ENCODE data around the gene HSPB2.

The HSPB2 gene

GRCh38 chr11:111937461-111937769, 24.9 kb downstream of the HSPB2 start:
- H3K9me3 ChIP-seq (ENCODE audit: low read depth, low read length): no peaks in the 10 kb centered on the region
- H3K27ac ChIP-seq: no peak overlapping the region
- H3K9ac ChIP-seq (ENCODE audit: insufficient read length): peak overlapping the region; percentile 78
- peak overlapping the region; percentile 83 for H3K4me3 ChIP-seq
- no peaks in the 10 kb centered on the region for H3K36me3 ChIP-seq (ENCODE audit: insufficient read depth, low read length)
- no peak for TF ChIP-seq FOXP2 (optimal IDR thresholded peaks at IDR 0.05; ENCODE audit: control extremely low read depth, extremely low read length, insufficient read depth)
- no peak for TF ChIP-seq EZH2 (IDR thresholded peaks at IDR 0.05)
- no peak for TF ChIP-seq POLR2AphosphoS5 (IDR thresholded peaks at IDR 0.05; ENCODE audit: borderline replicate concordance, low read depth, low read length)
- no peak for DNase-seq (ENCODE audit: low read depth, low spot score)

- H3K9me3 ChIP-seq (ENCODE audit: low read depth, low read length): no peaks in the 10 kb centered on the region
- TF ChIP-seq EZH2 (IDR thresholded peaks at IDR 0.05): no peak
- TF ChIP-seq FOXP2 (optimal IDR thresholded peaks at IDR 0.05; ENCODE audit: control extremely low read depth, extremely low read length, insufficient read depth): no peak
- no peak for TF ChIP-seq POLR2AphosphoS5 (IDR thresholded peaks at IDR 0.05; ENCODE audit: borderline replicate concordance, low read depth, low read length)
- peak overlapping the region; percentile 78 for H3K9ac ChIP-seq (ENCODE audit: insufficient read length)
- H3K36me3 ChIP-seq (ENCODE audit: insufficient read depth, low read length): 0 out of 2 replicates have a peak, but pooled peaks cover 3% of the 10 kb centered on the region
- H3K4me3 ChIP-seq: peak overlapping the region; percentile 83
- H3K27ac ChIP-seq: peak overlapping the region; percentile 42
- DNase-seq (ENCODE audit: low read depth, low spot score): no peak
Observed at GRCh38 chr11:111937844-111938243, 25.3 kb downstream of the HSPB2 start.

- Histone ChIP-seq H3K27ac (peak overlapping the region; percentile 47; the same call in 1 of the 2 replicates), H3K9ac (ENCODE audit: insufficient read length) (no peak overlapping the region), H3K4me3 (peak overlapping the region; percentile 83), H3K9me3 (ENCODE audit: low read depth, low read length) (no peaks in the 10 kb centered on the region), H3K36me3 (ENCODE audit: insufficient read depth, low read length) (peaks cover 4% of the 10 kb centered on the region; the same call in 1 of the 2 replicates)
- DNase-seq (ENCODE audit: low read depth, low spot score): no peak
- TF ChIP-seq EZH2 (IDR thresholded peaks at IDR 0.05): no peak
- no peak for TF ChIP-seq FOXP2 (optimal IDR thresholded peaks at IDR 0.05; ENCODE audit: control extremely low read depth, extremely low read length, insufficient read depth)
- TF ChIP-seq POLR2AphosphoS5 (IDR thresholded peaks at IDR 0.05; ENCODE audit: borderline replicate concordance, low read depth, low read length): no peak
Observed at GRCh38 chr11:111938687-111939160, 26.2 kb downstream of the HSPB2 start.

- Histone ChIP-seq H3K9me3 (ENCODE audit: low read depth, low read length) (no peaks in the 10 kb centered on the region), H3K27ac (no peak overlapping the region), H3K4me3 (no peak overlapping the region), H3K36me3 (ENCODE audit: insufficient read depth, low read length) (peaks cover 10% of the 10 kb centered on the region; the same call in 1 of the 2 replicates), H3K9ac (ENCODE audit: insufficient read length) (no peak overlapping the region)
- no peak for DNase-seq (ENCODE audit: low read depth, low spot score)
- TF ChIP-seq EZH2 (IDR thresholded peaks at IDR 0.05) (no peak), POLR2AphosphoS5 (IDR thresholded peaks at IDR 0.05; ENCODE audit: borderline replicate concordance, low read depth, low read length) (no peak), FOXP2 (optimal IDR thresholded peaks at IDR 0.05; ENCODE audit: control extremely low read depth, extremely low read length, insufficient read depth) (no peak)
Observed at GRCh38 chr11:111939836-111940604, 27.5 kb downstream of the HSPB2 start.

- DNase-seq (ENCODE audit: low read depth, low spot score): no peak
- peaks cover 10% of the 10 kb centered on the region; the same call in 1 of the 2 replicates for H3K36me3 ChIP-seq (ENCODE audit: insufficient read depth, low read length)
- TF ChIP-seq POLR2AphosphoS5 (IDR thresholded peaks at IDR 0.05; ENCODE audit: borderline replicate concordance, low read depth, low read length) (no peak), EZH2 (IDR thresholded peaks at IDR 0.05) (no peak), FOXP2 (optimal IDR thresholded peaks at IDR 0.05; ENCODE audit: control extremely low read depth, extremely low read length, insufficient read depth) (no peak)
- no peak overlapping the region for H3K27ac ChIP-seq
- no peak overlapping the region for H3K4me3 ChIP-seq
- H3K9me3 ChIP-seq (ENCODE audit: low read depth, low read length): no peaks in the 10 kb centered on the region
- H3K9ac ChIP-seq (ENCODE audit: insufficient read length): no peak overlapping the region
Observed at GRCh38 chr11:111941963-111942362, 29.4 kb downstream of the HSPB2 start.

- TF ChIP-seq EZH2 (IDR thresholded peaks at IDR 0.05): no peak
- TF ChIP-seq FOXP2 (optimal IDR thresholded peaks at IDR 0.05; ENCODE audit: control extremely low read depth, extremely low read length, insufficient read depth): no peak
- TF ChIP-seq POLR2AphosphoS5 (IDR thresholded peaks at IDR 0.05; ENCODE audit: borderline replicate concordance, low read depth, low read length): no peak
- H3K9ac ChIP-seq (ENCODE audit: insufficient read length): no peak overlapping the region
- no peak for DNase-seq (ENCODE audit: low read depth, low spot score)
- peaks cover 10% of the 10 kb centered on the region; the same call in 1 of the 2 replicates for H3K36me3 ChIP-seq (ENCODE audit: insufficient read depth, low read length)
- no peak overlapping the region for H3K27ac ChIP-seq
- H3K4me3 ChIP-seq: no peak overlapping the region
- no peaks in the 10 kb centered on the region for H3K9me3 ChIP-seq (ENCODE audit: low read depth, low read length)
Observed at GRCh38 chr11:111942829-111943228, 30.3 kb downstream of the HSPB2 start.

GRCh38 chr11:111944139-111944538, 31.6 kb downstream of the HSPB2 start:
- no peak overlapping the region for H3K4me3 ChIP-seq
- H3K27ac ChIP-seq: no peak overlapping the region
- H3K9me3 ChIP-seq (ENCODE audit: low read depth, low read length): no peaks in the 10 kb centered on the region
- TF ChIP-seq EZH2 (IDR thresholded peaks at IDR 0.05) (no peak), POLR2AphosphoS5 (IDR thresholded peaks at IDR 0.05; ENCODE audit: borderline replicate concordance, low read depth, low read length) (no peak), FOXP2 (optimal IDR thresholded peaks at IDR 0.05; ENCODE audit: control extremely low read depth, extremely low read length, insufficient read depth) (no peak)
- H3K9ac ChIP-seq (ENCODE audit: insufficient read length): peak overlapping the region; percentile 38
- no peak for DNase-seq (ENCODE audit: low read depth, low spot score)
- peaks cover 10% of the 10 kb centered on the region; the same call in 1 of the 2 replicates for H3K36me3 ChIP-seq (ENCODE audit: insufficient read depth, low read length)

- no peak for TF ChIP-seq POLR2AphosphoS5 (IDR thresholded peaks at IDR 0.05; ENCODE audit: borderline replicate concordance, low read depth, low read length)
- TF ChIP-seq FOXP2 (optimal IDR thresholded peaks at IDR 0.05; ENCODE audit: control extremely low read depth, extremely low read length, insufficient read depth): no peak
- TF ChIP-seq EZH2 (IDR thresholded peaks at IDR 0.05): no peak
- no peak overlapping the region for H3K4me3 ChIP-seq
- H3K36me3 ChIP-seq (ENCODE audit: insufficient read depth, low read length): peaks cover 10% of the 10 kb centered on the region; the same call in 1 of the 2 replicates
- H3K9ac ChIP-seq (ENCODE audit: insufficient read length): no peak overlapping the region
- peak overlapping the region; percentile 31; the same call in 1 of the 2 replicates for H3K27ac ChIP-seq
- no peaks in the 10 kb centered on the region for H3K9me3 ChIP-seq (ENCODE audit: low read depth, low read length)
- no peak for DNase-seq (ENCODE audit: low read depth, low spot score)
Observed at GRCh38 chr11:111944651-111945051, 32.1 kb downstream of the HSPB2 start.

Measured in SK-N-MC (cell line).